ENCODE measurements around the gene KDM6B. TPM values are rescaled to one million over a fixed set of nuclear protein-coding genes. Genes with fewer than 3 reads are reported as not detected.

Gene KDM6B
- total RNA-seq, 1 donor from 2014 or later: 39.7 TPM

- intact Hi-C loops (cut with micrococcal nuclease): loop anchor here (1.0 to 2.0 kb wide), 7 partner anchors 11 to 235 kb away; partner anchors contain the start of gene NAA38
These were observed 11.9 kb upstream of the KDM6B start for GRCh38 chr17:7822126-7822525.

- intact Hi-C loops (cut with micrococcal nuclease): loop anchor here (2.0 kb wide), 1 partner anchor 217 kb away; no protein-coding TSS in a partner anchor
These were observed 10.4 kb upstream of the KDM6B start for GRCh38 chr17:7823581-7824001.

GRCh38 chr17:7824021-7824924 is 9.7 kb upstream of the KDM6B start:
- intact Hi-C loops (cut with micrococcal nuclease): no loop called here

- intact Hi-C loops (cut with micrococcal nuclease): no loop called here
These were observed 8.6 kb upstream of the KDM6B start for GRCh38 chr17:7825206-7825990.

- intact Hi-C loops (cut with micrococcal nuclease): loop anchor here (10.0 kb wide), 1 partner anchor 454 kb away; the partner anchor contains the start of gene RANGRF
These were observed 3.4 kb upstream of the KDM6B start for GRCh38 chr17:7830616-7831015.

GRCh38 chr17:7831233-7831632 is 2.8 kb upstream of the KDM6B start:
- intact Hi-C loops (cut with micrococcal nuclease): loop anchor here (10.0 kb wide), 1 partner anchor 454 kb away; the partner anchor contains the start of gene RANGRF

GRCh38 chr17:7832431-7832830 is 1.6 kb upstream of the KDM6B start:
- intact Hi-C loops (cut with micrococcal nuclease): loop anchor here (10.0 kb wide), 1 partner anchor 452 kb away; the partner anchor contains the start of gene RANGRF

- intact Hi-C loops (cut with micrococcal nuclease): loop anchor here (1.0 to 10.0 kb wide), 2 partner anchors 11 to 452 kb away; partner anchors contain the start of gene RANGRF
These were observed 814 bp upstream of the KDM6B start for GRCh38 chr17:7833011-7833794.

GRCh38 chr17:7834542-7834956 is 532 bp downstream of the KDM6B start:
- intact Hi-C loops (cut with micrococcal nuclease): loop anchor here (1.0 to 10.0 kb wide), 8 partner anchors 17 to 450 kb away; partner anchors contain the start of genes CNTROB, CTC1, NAA38 and PFAS

GRCh38 chr17:7834957-7835813 is 1.2 kb downstream of the KDM6B start:
- intact Hi-C loops (cut with micrococcal nuclease): loop anchor here (1.0 to 10.0 kb wide), 9 partner anchors 9 to 450 kb away; partner anchors contain the start of genes CNTROB, CTC1, NAA38 and PFAS

GRCh38 chr17:7835814-7836595 is 2.0 kb downstream of the KDM6B start:
- intact Hi-C loops (cut with micrococcal nuclease): loop anchor here (1.0 to 10.0 kb wide), 5 partner anchors 8 to 449 kb away; partner anchors contain the start of genes CTC1, PFAS and RANGRF

- intact Hi-C loops (cut with micrococcal nuclease): loop anchor here (10.0 kb wide), 1 partner anchor 448 kb away; the partner anchor contains the start of gene RANGRF
These were observed 2.8 kb downstream of the KDM6B start for GRCh38 chr17:7836596-7837407.

- intact Hi-C loops (cut with micrococcal nuclease): loop anchor here (10.0 kb wide), 1 partner anchor 447 kb away; the partner anchor contains the start of gene RANGRF
These were observed 3.5 kb downstream of the KDM6B start for GRCh38 chr17:7837408-7838088.

- intact Hi-C loops (cut with micrococcal nuclease): loop anchor here (10.0 kb wide), 1 partner anchor 446 kb away; the partner anchor contains the start of gene RANGRF
These were observed 4.4 kb downstream of the KDM6B start for GRCh38 chr17:7838090-7839075.

GRCh38 chr17:7839190-7839875 is 5.3 kb downstream of the KDM6B start:
- intact Hi-C loops (cut with micrococcal nuclease): loop anchor here (10.0 kb wide), 1 partner anchor 445 kb away; the partner anchor contains the start of gene RANGRF
